Muscle of leg (tissue), 11 donors: ENCODE results near the gene UTS2B. TPM values are rescaled to one million over a fixed set of nuclear protein-coding genes. Genes with fewer than 3 reads are reported as not detected.

Source experiments
- DNase-seq: peaks from one replicate; pipeline ENCODE4 v3.0.0; 2013
- H3K27ac ChIP-seq: one replicate; pipeline ENCODE4 v1.5.1; 2013; ENCODE audit warnings: mild to moderate bottlenecking, low read length, control low read depth
- H3K27me3 ChIP-seq: one replicate; pipeline ENCODE4 v1.6.1; 2013; ENCODE audit warnings: low read length; ENCODE audit not compliant: control insufficient read depth, insufficient read depth
- H3K36me3 ChIP-seq: one replicate; pipeline ENCODE4 v1.6.1; 2013; ENCODE audit warnings: low read length; ENCODE audit not compliant: control insufficient read depth, insufficient read depth
- H3K4me1 ChIP-seq: one replicate; pipeline ENCODE4 v1.6.1; 2013; ENCODE audit warnings: low read length; ENCODE audit not compliant: control insufficient read depth, insufficient read depth
- H3K4me3 ChIP-seq: one replicate; pipeline ENCODE4 v1.5.1; 2013; ENCODE audit warnings: low read length, control low read depth
- H3K9me3 ChIP-seq: replicated peaks from 2 replicates; pipeline ENCODE4 v1.6.1; 2013; ENCODE audit warnings: low read depth, low read length; ENCODE audit not compliant: control insufficient read depth
- WGBS: methylation state at CpG from one replicate; pipeline ENCODE4 v1.1.5; 2013; ENCODE audit warnings: missing lambda C conversion rate; ENCODE audit not compliant: insufficient coverage; 5-methylcytosine and 5-hydroxymethylcytosine counted together
- polyA plus RNA-seq, 8 donors: library from polyadenylated mRNA; unstranded; fragments of 120-200 nt; gene quantifications; one replicate each; pipeline versions ENCODE4 v1.2.1 to v1.2.3, GENCODE V29; 2013; ENCODE audit warnings: inconsistent platforms in 1 of 8, low replicate concordance in 1 of 8; ENCODE audit not compliant: insufficient read length in 8 of 8, insufficient read depth in 1 of 8
- total RNA-seq: library from RNA; stranded (reverse); fragments of 120-200 nt; gene quantifications from one replicate; pipeline ENCODE4 v1.2.4, GENCODE V29; 2013

UTS2B gene
- total and polyA plus RNA-seq, 9 donors = 0.09 to 0.65 (median 0.18) TPM; not detected in 4

- WGBS = no CpG with 5 or more reads among the region's 1 CpG
- Histone ChIP-seq H3K9me3 (no peaks in the 10 kb centered on the region), H3K27me3 (no peaks in the 10 kb centered on the region), H3K4me3 (no peak overlapping the region), H3K4me1 (no peaks in the 10 kb centered on the region), H3K27ac (no peak overlapping the region), H3K36me3 (no peaks in the 10 kb centered on the region)
- DNase-seq = no peak
Measured at GRCh38 chr3:191262650-191263049, 67.7 kb downstream of the UTS2B start.

GRCh38 chr3:191261304-191261638 lies 69.1 kb downstream of the UTS2B start:
- Histone ChIP-seq H3K4me1 (no peaks in the 10 kb centered on the region), H3K4me3 (no peak overlapping the region), H3K27me3 (no peaks in the 10 kb centered on the region), H3K36me3 (no peaks in the 10 kb centered on the region), H3K27ac (no peak overlapping the region), H3K9me3 (no peaks in the 10 kb centered on the region)
- DNase-seq = no peak

GRCh38 chr3:191260431-191261303 lies 69.7 kb downstream of the UTS2B start:
- Histone ChIP-seq H3K4me1 (no peaks in the 10 kb centered on the region), H3K9me3 (no peaks in the 10 kb centered on the region), H3K36me3 (no peaks in the 10 kb centered on the region), H3K27ac (no peak overlapping the region), H3K27me3 (no peaks in the 10 kb centered on the region), H3K4me3 (no peak overlapping the region)
- WGBS = 59% methylated on average over 5 of the region's 11 CpGs
- no peak for DNase-seq

GRCh38 chr3:191259486-191259885 lies 70.8 kb downstream of the UTS2B start:
- WGBS = no CpG with 5 or more reads among the region's 1 CpG

GRCh38 chr3:191257286-191257685 lies 73.0 kb downstream of the UTS2B start:
- Histone ChIP-seq H3K4me1 (no peaks in the 10 kb centered on the region), H3K27ac (no peak overlapping the region), H3K9me3 (no peaks in the 10 kb centered on the region), H3K4me3 (no peak overlapping the region), H3K27me3 (no peaks in the 10 kb centered on the region), H3K36me3 (no peaks in the 10 kb centered on the region)
- WGBS = no CpG with 5 or more reads among the region's 2 CpGs
- DNase-seq = no peak

More at GRCh38 chr3:191259486-191259885, 70.8 kb downstream of the UTS2B start:
- no peaks in the 10 kb centered on the region for H3K27me3 ChIP-seq
- H3K36me3 ChIP-seq = no peaks in the 10 kb centered on the region
- DNase-seq = no peak
- no peaks in the 10 kb centered on the region for H3K9me3 ChIP-seq
- no peak overlapping the region for H3K27ac ChIP-seq
- no peak overlapping the region for H3K4me3 ChIP-seq
- no peaks in the 10 kb centered on the region for H3K4me1 ChIP-seq

GRCh38 chr3:191256405-191256804 lies 73.9 kb downstream of the UTS2B start:
- Histone ChIP-seq H3K4me3 (no peak overlapping the region), H3K27ac (no peak overlapping the region), H3K27me3 (no peaks in the 10 kb centered on the region), H3K9me3 (no peaks in the 10 kb centered on the region), H3K36me3 (no peaks in the 10 kb centered on the region), H3K4me1 (no peaks in the 10 kb centered on the region)
- DNase-seq = no peak

- Histone ChIP-seq H3K36me3 (no peaks in the 10 kb centered on the region), H3K4me3 (no peak overlapping the region), H3K4me1 (no peaks in the 10 kb centered on the region), H3K27me3 (no peaks in the 10 kb centered on the region), H3K27ac (no peak overlapping the region), H3K9me3 (no peaks in the 10 kb centered on the region)
- WGBS = 73% methylated on average over 5 of the region's 5 CpGs
- no peak for DNase-seq
Measured at GRCh38 chr3:191255156-191255555, 75.2 kb downstream of the UTS2B start.

- no peaks in the 10 kb centered on the region for H3K4me1 ChIP-seq
- H3K27ac ChIP-seq = no peak overlapping the region
- H3K27me3 ChIP-seq = no peaks in the 10 kb centered on the region
- H3K36me3 ChIP-seq = no peaks in the 10 kb centered on the region
- no peak overlapping the region for H3K4me3 ChIP-seq
- WGBS = no CpG with 5 or more reads among the region's 3 CpGs
- no peaks in the 10 kb centered on the region for H3K9me3 ChIP-seq
- no peak for DNase-seq
Measured at GRCh38 chr3:191254098-191254873, 76.0 kb downstream of the UTS2B start.

GRCh38 chr3:191253089-191253799 lies 77.1 kb downstream of the UTS2B start:
- no CpG with 5 or more reads among the region's 6 CpGs for WGBS
- H3K27me3 ChIP-seq = no peaks in the 10 kb centered on the region
- no peaks in the 10 kb centered on the region for H3K4me1 ChIP-seq
- DNase-seq = no peak
- H3K4me3 ChIP-seq = no peak overlapping the region
- no peaks in the 10 kb centered on the region for H3K9me3 ChIP-seq
- no peak overlapping the region for H3K27ac ChIP-seq
- H3K36me3 ChIP-seq = no peaks in the 10 kb centered on the region

GRCh38 chr3:191246630-191247029 lies 83.7 kb downstream of the UTS2B start:
- no peaks in the 10 kb centered on the region for H3K9me3 ChIP-seq
- H3K27me3 ChIP-seq = no peaks in the 10 kb centered on the region
- no peak overlapping the region for H3K4me3 ChIP-seq
- no peaks in the 10 kb centered on the region for H3K36me3 ChIP-seq
- no peaks in the 10 kb centered on the region for H3K4me1 ChIP-seq
- no peak overlapping the region for H3K27ac ChIP-seq
- no CpG with 5 or more reads among the region's 1 CpG for WGBS
- no peak for DNase-seq
